ENCODE results near the gene PCDHGB7.
"Not testable (repeated sequence)": the region's sequence is repeated elsewhere in the genome, so short reads cannot be mapped to it uniquely, and the experiment has no call there.

The PCDHGB7 gene

GRCh38 chr5:141382469-141383294 lies 34.8 kb upstream of the PCDHGB7 start, which contains the start of gene PCDHGA7:
Gene PCDHGA7, plus strand, starts transcription at chr5:141382742. Its CDS starts 158 bp downstream, at chr5:141382900.
- peak; percentile 48 for DNase-seq (ENCODE audit: low spot score)

GRCh38 chr5:141383345-141383744 lies 34.1 kb upstream of the PCDHGB7 start:
- DNase-seq (ENCODE audit: low spot score) = no peak
- TF ChIP-seq CTCF (IDR thresholded peaks at IDR 0.05; ENCODE audit: borderline replicate concordance, control extremely low read depth, extremely low read depth, insufficient read depth, missing control alignments) = no peak
- in situ Hi-C loops (cut with MboI; ENCODE audit: low sequenced_read_pairs, unreplicated experiment) = no loop called here

More at GRCh38 chr5:141382469-141383294, 34.8 kb upstream of the PCDHGB7 start, which contains the start of gene PCDHGA7:
- TF ChIP-seq CTCF (IDR thresholded peaks at IDR 0.05; ENCODE audit: borderline replicate concordance, control extremely low read depth, extremely low read depth, insufficient read depth, missing control alignments) = no peak
- in situ Hi-C loops (cut with MboI; ENCODE audit: low sequenced_read_pairs, unreplicated experiment) = no loop called here

- in situ Hi-C loops (cut with MboI; ENCODE audit: low sequenced_read_pairs, unreplicated experiment) = no loop called here
- TF ChIP-seq CTCF (IDR thresholded peaks at IDR 0.05; ENCODE audit: borderline replicate concordance, control extremely low read depth, extremely low read depth, insufficient read depth, missing control alignments) = no peak
- no peak for DNase-seq (ENCODE audit: low spot score)
These were observed 32.8 kb upstream of the PCDHGB7 start for GRCh38 chr5:141384471-141385267.

GRCh38 chr5:141387557-141388311 lies 29.7 kb upstream of the PCDHGB7 start, which contains the start of gene PCDHGB4:
Gene PCDHGB4, plus strand, starts transcription at chr5:141387698. Its CDS starts 187 bp downstream, at chr5:141387885.
- in situ Hi-C loops (cut with MboI; ENCODE audit: low sequenced_read_pairs, unreplicated experiment); DNase-seq (ENCODE audit: low spot score): not testable (repeated sequence)
- peak; percentile 57 for TF ChIP-seq CTCF (IDR thresholded peaks at IDR 0.05; ENCODE audit: borderline replicate concordance, control extremely low read depth, extremely low read depth, insufficient read depth, missing control alignments)

- no peak for DNase-seq (ENCODE audit: low spot score)
- no peak for TF ChIP-seq CTCF (IDR thresholded peaks at IDR 0.05; ENCODE audit: borderline replicate concordance, control extremely low read depth, extremely low read depth, insufficient read depth, missing control alignments)
- in situ Hi-C loops (cut with MboI; ENCODE audit: low sequenced_read_pairs, unreplicated experiment) = no loop called here
These were observed 28.8 kb upstream of the PCDHGB7 start for GRCh38 chr5:141388661-141389060.

All from GM13976 (cell line).